Tongue (tissue), 2 donors: ENCODE data around the gene HAP1. TPM values are rescaled to one million over a fixed set of nuclear protein-coding genes. Genes with fewer than 3 reads are reported as not detected.
"Not testable (repeated sequence)": the region's sequence is repeated elsewhere in the genome, so short reads cannot be mapped to it uniquely, and the experiment has no call there.

Experiments used
- DNase-seq: peaks from one replicate; pipeline ENCODE4 v3.0.0-alpha.2; 2015
- total RNA-seq: library from RNA; depleted of rRNA; stranded (reverse); fragments of >200 nt; gene quantifications from one replicate; pipeline ENCODE4 v1.2.3, GENCODE V29; 2014

HAP1 gene
- total RNA-seq, 1 donor from 2014 or later: 0.41 TPM

DNA sequence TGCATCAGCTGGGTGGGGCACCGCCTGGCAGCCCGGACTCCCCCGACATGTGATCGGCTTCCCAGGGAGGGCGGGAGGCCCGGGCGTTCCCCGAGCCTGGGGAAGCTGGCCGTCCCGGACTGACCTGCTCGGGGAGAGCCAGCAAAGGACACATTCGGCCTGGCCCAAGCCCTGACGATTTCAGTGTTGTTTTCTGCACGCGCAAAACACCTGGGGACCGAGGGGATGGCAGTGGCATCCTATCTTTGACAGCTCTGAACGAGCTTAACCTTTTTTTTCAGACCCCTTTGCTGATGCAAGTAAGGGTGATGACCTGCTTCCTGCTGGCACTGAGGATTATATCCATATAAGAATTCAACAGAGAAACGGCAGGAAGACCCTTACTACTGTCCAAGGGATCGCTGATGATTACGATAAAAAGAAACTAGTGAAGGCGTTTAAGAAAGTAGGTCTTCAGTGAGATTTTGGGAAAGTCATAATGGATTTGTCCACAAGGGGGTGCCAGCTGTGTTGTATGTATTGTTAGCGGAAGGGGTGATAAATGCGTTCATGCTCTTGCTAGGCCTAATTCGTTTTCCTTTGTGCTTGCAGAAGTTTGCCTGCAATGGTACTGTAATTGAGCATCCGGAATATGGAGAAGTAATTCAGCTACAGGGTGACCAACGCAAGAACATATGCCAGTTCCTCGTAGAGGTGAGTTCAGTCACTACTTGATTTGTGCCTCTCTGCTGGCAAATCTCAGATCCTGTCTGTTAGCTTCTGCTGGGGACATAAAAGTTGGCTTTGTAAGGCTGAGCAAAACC, 44.7 kb downstream of the HAP1 start:
- peak; percentile 76 for DNase-seq

DNA sequence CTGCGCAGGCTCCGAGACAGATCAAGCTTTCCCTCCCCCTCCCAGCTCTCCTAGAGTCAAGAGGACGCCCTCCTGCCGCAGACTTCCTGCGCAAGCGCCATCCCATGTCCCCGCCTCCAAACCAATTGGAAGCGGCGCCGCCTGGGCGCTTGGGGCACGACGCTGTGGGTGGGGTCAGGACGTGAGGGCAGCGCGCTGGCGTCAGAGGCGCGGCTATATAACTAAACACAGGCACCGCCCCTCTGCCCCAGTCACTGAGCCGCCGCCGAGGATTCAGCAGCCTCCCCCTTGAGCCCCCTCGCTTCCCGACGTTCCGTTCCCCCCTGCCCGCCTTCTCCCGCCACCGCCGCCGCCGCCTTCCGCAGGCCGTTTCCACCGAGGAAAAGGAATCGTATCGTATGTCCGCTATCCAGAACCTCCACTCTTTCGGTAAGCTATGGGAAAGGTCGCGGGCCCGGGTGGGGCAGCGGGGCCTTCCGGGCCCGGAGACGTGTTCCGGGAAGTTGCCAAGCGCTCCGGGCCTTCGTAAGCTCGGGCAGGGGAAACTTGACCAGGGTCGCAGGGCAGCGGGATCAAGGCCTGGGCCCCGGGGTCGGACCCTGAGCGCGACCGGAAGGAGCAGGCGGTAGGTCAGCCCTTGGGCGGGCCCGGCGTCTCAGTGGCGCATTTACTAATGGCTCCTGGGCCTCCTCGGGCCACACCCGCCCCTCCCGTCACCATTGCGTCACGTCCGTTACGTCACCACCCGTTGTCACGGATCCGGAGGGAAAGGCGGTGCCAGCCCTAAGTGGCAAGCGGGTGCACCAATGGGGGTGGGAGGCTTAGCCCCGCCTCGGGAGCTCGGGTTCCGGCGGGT, 45.6 kb downstream of the HAP1 start, which contains the start of gene EIF1:
Gene EIF1 (plus strand): TSS at position 245 of the 856 bp plus-strand sequence. CDS start 154 bp downstream, at position 399.
- DNase-seq: peak; percentile 100

DNA sequence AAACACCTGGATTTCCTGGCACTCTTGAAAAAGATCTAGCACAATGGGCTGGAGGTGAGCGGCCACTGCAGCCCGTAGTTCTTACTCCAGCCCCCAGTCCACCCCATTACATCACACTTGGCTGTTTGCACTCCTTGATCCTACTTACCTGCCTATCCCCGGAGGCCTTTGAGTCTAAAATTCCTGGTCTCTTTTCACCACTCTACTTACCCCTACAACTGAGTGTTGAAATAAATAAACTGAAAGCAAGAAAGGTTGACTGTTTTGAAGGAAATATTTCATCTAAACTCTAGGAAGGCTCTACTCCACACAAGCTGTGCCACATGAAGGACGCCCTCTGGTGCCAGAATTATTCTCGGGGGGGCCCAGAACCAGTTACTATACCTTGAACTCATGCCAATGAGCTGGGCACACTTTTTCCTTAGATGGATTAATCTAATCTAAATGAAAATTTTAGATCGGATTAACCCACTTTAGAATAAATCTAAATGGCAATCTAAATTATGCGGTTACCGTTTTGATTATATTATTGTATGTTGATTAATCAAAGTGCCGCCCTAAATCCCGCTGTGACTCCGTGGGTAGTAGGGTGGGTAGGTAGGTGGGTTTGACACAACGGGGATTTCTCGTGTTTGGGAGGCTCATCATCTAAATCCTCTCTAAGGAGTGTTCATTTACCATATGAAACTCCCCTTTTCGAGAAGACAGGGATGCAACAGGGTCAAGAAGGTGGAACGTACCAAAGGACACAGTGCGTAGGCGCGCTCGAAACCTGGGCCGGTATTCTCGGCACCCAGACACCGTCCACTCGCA, 46.4 kb downstream of the HAP1 start:
- peak; percentile 66 for DNase-seq

DNA sequence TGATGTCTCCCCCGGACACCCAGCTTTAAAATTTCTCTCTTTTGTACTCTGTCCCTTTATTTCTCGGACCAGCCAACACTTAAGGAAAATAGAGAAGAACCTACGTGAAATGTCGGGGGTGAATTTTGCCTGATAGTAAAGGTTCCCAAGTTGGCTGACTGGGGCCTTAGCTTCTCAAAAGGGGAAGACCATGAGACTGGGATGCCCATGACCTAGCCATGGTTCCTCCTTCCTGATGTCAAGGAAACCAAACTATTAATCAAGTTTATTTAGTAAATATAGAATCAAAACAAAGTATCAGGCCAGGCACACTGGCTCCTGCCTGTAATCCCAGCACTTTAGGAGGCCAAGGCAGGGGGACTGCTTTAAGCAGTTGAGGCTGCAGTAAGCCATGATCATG, 48.2 kb downstream of the HAP1 start:
- no peak for DNase-seq

DNA sequence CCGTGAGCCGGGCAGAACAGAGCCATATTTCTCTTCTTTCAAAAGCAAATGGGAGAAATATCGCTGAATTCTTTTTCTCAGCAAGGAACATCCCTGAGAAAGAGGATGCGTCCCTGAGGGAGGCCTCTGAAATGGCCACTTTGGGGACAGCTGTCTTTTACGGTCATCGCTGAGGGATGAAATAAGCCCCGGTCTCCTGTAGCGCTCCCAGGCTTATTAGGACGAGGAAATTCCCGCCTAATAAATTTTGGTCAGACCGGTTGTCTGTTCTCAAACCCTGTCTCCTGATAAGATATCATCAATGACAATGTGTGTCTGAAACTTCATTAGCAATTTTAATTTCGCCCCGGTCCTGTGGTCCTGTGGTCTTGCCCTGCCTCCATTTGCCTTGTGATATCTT, 48.7 kb downstream of the HAP1 start:
- DNase-seq: not testable (repeated sequence)

DNA sequence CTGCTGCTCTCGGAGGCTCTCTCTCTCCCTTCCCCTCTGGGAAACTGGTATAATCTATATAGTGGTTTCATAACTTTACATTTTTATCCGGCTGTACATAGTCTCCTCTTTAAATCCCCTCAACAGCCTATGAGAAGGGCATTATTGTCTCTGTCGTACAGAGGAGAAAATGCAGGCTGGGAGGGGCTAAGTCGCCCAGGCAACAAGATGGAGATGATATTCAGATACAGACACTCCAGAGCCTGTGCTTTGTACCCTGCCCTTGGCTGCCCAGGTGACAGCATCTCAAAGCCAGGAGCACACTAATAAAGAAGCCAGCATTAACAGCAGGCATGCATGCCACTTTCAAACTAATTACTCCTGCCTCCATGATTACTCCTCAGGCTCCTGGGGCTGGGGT, 50.4 kb downstream of the HAP1 start:
- no peak for DNase-seq

DNA sequence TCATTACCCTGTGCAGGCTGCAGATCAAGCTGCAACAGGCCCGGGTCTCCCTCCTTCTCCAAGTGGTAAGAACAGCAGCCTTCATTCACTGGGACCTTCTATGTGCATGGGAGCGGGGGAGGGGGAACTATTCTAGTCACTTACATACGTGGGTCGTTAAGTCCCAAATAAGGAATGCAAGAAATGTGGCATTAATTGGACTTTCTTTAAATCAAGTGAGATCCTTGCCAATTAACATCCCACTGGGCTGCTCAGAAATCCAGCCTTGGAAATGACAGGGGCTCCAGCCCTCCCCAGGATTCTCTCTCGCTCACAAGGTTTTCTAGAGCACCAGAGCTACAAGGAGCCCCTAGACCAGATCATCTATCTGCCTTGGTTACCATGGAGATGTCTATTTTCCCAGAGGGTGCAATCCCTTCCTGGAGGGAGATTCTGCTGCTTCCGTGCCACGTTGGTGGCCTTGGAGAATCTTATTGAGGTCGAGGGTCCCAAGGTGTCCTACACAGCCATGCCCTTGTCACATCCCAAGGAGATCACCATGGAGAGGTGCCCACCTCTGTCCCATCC, 50.9 kb downstream of the HAP1 start:
- DNase-seq: no peak

DNA sequence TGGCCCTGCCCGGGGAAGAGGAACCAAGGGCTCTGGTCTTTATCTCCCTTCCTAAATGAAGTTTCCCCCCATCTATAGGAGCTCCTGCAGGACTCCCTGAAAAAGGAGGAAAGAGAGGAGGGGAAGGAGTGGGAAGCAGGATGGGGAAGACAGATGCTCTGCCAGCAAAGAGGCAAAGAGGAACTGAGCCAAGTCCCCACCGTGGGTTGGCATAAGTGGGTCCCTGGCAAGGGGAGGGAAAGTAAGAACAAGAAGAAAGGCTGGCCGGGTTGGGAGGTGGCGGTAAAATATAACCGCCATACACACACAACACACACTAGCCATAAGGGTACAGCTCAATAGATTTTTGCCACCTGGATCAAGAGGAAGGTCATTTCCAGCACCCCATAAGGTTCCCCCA, 51.8 kb downstream of the HAP1 start:
- DNase-seq: no peak

DNA sequence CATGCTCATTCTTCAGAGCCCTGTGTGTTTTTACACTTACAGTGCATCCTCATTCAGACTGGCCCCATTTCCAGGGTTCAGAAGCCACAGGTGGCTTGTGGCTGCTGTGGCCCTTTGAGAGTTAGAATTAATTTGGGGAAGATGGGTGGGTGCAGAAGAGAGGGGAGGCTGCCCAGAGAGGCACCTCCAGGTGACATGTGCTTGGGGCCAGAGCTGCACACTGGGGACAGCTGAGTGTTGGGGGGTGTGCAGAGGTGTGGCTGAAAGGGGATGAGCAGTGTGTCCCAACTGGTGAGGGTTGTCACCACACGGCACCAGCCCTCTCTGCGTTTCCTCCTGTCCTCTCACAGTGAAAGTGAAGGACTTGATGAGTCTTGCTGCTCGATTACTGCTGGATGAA, 52.7 kb downstream of the HAP1 start:
- DNase-seq: no peak

DNA sequence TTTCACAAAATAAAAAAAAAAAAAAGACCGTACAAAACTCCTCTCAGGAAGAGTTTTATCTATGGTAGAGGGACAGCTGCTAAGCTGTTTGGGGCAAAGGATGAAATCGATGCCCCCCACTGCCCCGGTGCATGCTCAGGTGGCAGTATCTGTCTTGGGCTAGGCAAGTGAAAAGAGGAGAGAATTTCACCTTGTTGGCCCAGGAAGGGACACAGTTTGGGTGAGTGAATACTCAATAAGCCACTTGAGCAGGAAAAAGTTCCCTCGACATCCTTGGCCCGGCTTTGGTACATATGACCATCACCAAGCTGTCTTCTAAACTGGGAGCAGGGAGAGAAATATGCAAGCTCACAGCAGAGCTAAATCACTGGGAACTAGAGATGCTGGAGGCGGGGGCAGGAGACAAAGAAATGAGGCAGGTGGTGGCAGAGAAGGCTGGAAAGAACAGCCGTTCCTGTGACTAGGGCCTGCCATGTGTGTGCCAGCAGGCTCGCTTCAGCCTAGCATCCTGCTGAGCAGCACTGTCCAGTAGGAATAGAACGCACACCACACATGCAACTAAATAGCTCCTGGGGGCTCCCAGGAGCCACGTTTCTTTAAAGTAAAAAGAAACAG, 53.9 kb downstream of the HAP1 start:
- peak; percentile 63 for DNase-seq

DNA sequence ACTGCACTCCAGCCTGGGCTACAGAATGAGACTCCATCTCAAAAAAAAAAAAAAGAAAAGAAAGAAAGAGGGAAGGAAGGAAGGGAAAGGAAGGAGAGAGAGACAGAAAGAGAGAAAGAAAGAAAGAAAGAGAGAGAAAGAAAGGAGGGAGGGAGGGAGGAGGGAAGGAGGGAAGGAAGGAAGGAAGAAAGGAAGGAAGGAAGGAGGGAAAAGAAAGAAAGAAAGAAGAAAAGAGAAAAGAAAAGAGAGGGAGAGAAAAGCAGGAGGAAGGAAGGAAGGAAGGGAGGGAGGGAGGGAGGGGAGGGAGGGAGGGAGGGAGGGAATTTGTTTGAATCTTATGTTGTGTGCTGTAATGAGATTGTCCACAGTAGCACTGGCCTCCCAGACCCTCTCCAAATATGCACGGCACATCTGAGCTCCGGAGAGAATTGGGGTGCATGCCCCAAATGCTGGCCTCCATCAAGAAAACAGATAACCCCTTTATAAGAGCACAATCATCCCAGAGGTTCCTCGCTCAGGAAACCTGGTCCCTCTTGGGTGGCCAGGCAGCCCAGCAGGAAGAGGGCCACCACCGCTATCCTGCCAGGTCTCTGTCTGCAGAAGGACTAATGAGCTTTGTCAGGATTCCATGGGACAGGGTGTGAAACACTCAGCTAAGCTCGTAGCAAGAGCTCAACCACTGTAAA, 54.6 kb downstream of the HAP1 start:
- no peak for DNase-seq

DNA sequence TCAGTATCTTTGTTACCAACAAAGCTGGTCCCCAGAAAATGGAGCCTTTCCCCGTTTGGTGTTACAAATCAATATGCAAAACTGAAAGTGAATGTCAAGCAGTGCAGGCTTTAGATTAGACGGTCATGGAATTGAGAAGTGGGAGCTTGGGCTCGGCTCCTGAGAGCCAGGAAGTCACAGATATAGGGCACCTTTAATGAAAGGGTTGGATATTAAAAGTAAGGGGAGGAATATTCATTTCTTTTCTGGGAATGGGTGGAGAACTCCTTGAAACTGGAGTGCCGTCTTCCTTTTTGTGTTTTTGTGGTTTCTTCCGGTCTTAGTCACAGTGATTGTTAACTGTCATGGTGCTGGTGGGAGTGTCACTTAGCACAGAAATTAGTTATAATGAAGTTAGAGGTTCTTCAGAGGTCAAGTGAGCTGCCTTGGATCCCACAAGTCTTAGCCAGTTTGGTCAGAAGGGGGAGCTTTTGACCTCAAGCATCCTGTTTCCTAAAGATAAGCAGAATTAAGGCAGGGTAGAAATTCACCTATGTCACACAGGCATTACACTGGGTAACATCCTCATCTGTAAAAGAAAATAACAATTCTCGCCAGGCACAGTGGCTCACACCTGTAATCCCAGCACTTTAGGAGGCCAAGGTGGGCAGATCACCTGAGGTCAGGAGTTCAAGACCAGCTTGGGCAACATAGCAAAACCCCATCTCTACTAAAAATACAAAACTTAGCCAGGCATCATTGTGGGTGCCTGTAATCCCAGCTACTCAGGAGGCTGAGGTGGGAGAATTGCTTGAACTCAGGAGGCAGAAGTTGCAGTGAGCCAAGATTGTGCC, 55.3 kb downstream of the HAP1 start:
- DNase-seq: no peak

DNA sequence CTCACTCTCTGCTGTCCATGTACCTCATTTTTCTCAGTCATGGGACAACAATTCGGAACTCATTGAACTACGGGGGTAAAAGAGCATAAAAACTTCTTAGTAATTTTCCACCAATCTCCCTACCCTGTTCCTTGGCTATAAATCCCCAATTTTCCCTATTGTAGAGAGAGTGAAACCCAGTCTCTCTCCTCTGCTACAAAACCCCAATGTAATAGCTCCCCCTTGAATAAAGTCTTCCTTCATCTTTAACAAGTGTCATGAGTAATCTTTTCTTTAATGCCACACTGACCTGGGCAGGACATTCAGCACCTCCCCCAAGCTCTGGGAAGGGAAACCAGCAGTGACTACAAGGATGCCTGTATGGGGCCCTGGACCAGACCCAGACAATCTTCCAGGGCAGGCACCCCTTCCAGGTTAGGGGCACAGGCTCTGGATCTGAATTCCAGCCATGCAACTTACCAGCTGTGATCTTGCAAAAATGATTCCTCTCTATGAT, 56.0 kb downstream of the HAP1 start:
- DNase-seq: no peak

DNA sequence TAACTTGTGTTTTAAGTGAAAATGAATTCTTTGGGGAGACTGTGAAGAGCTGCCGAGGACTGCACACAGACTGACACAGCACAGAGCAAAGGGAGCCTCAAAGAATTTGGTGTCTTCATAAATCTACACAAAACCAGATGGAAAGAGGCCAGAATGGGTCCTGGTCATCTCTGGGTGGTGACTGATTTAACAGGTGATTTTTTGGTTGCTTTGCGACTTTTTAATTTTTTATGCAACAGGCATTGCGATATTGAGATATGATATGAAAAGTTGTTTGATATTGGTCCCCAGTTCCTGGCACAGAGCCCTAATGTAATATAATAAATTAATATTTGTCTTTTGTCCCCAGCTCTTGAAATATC, 58.4 kb downstream of the HAP1 start:
- no peak for DNase-seq

DNA sequence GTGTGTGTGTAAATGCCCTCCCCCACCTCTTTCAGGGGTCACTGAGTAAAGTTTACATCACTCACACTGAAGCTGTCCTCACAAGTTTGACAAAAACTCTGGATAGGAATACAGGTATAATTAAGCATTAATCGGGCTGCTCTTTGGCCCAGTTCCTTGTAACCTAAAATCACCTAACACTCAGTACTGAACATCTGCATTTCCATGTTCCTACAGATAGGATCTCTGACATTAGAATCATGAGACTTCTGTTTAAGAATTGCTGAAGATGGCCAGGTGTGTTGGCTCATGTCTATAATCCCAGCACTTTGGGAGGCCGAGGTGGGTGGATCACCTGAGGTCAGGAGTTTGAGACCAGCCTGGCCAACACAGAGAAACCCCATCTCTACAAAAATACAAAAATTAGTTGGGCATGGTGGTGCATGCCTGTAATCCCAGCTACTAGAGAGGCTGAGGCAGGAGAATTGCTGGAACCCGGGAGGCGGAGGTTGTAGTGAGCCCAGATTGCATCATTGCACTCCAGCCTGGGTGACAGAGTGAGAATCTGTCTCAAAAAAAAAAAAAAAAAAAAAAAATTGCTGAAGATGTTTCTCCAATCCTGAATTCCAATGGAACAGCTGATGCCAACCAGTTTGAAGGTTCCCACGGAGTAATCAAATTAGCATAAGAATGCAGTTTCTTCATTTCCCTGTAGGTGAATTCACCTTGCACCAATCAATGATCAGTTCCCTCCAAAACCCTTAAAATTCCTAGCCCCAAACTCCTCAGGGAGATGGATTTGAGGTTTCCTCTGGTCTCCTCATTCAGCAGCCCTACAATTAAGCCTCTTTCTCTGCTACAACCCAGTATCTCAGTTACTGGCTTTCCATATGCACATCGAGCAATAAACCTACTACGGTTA, 59.0 kb downstream of the HAP1 start:
- DNase-seq: not testable (repeated sequence)
